ENCODE results near the gene CENPB. TPM values are rescaled to one million over a fixed set of nuclear protein-coding genes. Genes with fewer than 3 reads are reported as not detected.

CENPB gene
- total RNA-seq, 4 donors from 2014 or later = 38.8 to 81.4 (median 67.1) TPM

- no peaks in the 10 kb centered on the region for H3K9me3 ChIP-seq
- H3K27me3 ChIP-seq = no peaks in the 10 kb centered on the region
- no peak for TF ChIP-seq POLR2A (IDR thresholded peaks at IDR 0.05)
- TF ChIP-seq CTCF (IDR thresholded peaks at IDR 0.05) = no peak
- no peak overlapping the region for H3K27ac ChIP-seq
- intact Hi-C loops (cut with DNase I) = no loop called here
- no peak for DNase-seq
- WGBS, 2 donors = 73 to 82% methylated on average over 3 to 4 of the region's 4 CpGs
- H3K4me3 ChIP-seq = no peak overlapping the region
- no peaks in the 10 kb centered on the region for H3K36me3 ChIP-seq
- peaks cover 10 to 22% (median 13%) of the 10 kb centered on the region in 3 donors for H3K4me1 ChIP-seq
Observed at GRCh38 chr20:3775457-3776108, 11.0 kb downstream of the CENPB start.

GRCh38 chr20:3771552-3772058 is 14.9 kb downstream of the CENPB start:
- 73 to 74% methylated on average over 7 of the region's 7 CpGs for WGBS, 2 donors
- Histone ChIP-seq H3K4me3 (no peak overlapping the region), H3K27me3 (no peaks in the 10 kb centered on the region), H3K9me3 (no peaks in the 10 kb centered on the region), H3K4me1 (peaks cover 17 to 32% (median 20%) of the 10 kb centered on the region in 3 donors), H3K36me3 (no peaks in the 10 kb centered on the region), H3K27ac (no peak overlapping the region)
- TF ChIP-seq POLR2A (IDR thresholded peaks at IDR 0.05) (no peak), CTCF (IDR thresholded peaks at IDR 0.05) (no peak)
- no peak for DNase-seq
- intact Hi-C loops (cut with DNase I) = no loop called here

GRCh38 chr20:3768342-3769130 is 18.0 kb downstream of the CENPB start:
- Histone ChIP-seq H3K36me3 (no peaks in the 10 kb centered on the region), H3K27me3 (no peaks in the 10 kb centered on the region), H3K27ac (peak overlapping the region; percentile 88 to 96 (median 92)), H3K4me3 (peak overlapping the region; percentile 52 to 75 (median 68)), H3K9me3 (no peaks in the 10 kb centered on the region), H3K4me1 (peaks cover 21 to 63% (median 50%) of the 10 kb centered on the region in 3 donors)
- TF ChIP-seq CTCF (IDR thresholded peaks at IDR 0.05) (peak; percentile 25 to 57 (median 55)), POLR2A (IDR thresholded peaks at IDR 0.05) (no peak)
- 3 to 4% methylated on average over 8 to 11 of the region's 51 CpGs for WGBS, 2 donors
- no peak for DNase-seq
- intact Hi-C loops (cut with DNase I) = no loop called here

- Histone ChIP-seq H3K36me3 (no peaks in the 10 kb centered on the region), H3K9me3 (no peaks in the 10 kb centered on the region), H3K27me3 (no peaks in the 10 kb centered on the region), H3K27ac (peak within 1 kb of the TSS; percentile 88 to 96 (median 92)), H3K4me1 (peaks cover 21 to 63% (median 50%) of the 10 kb centered on the region in 3 donors), H3K4me3 (peak within 1 kb of the TSS; percentile 52 to 75 (median 68))
- intact Hi-C loops (cut with DNase I) = no loop called here
- WGBS, 2 donors = 0% methylated on average over 11 of the region's 80 CpGs; no CpG with 5 or more reads in 1 of the 2 donors
- TF ChIP-seq CTCF (IDR thresholded peaks at IDR 0.05) (no peak), POLR2A (IDR thresholded peaks at IDR 0.05) (peak in 3 of 4 donors; percentile 49 to 74 (median 53))
- peak; percentile 90 for DNase-seq
Observed at GRCh38 chr20:3767427-3768341, 18.9 kb downstream of the CENPB start, which contains the start of gene ADISSP. Gene ADISSP (minus strand): TSS chr20:3767753. CDS start chr20:3760100, 7,653 bp downstream.

Measured in esophagus squamous epithelium (tissue), 5 donors.